IMR-90 (cell line): Measurements from ENCODE around the gene IFT25. TPM values are rescaled to one million over a fixed set of nuclear protein-coding genes. Genes with fewer than 3 reads are reported as not detected.

Experiments
- ATAC-seq: fragments of 200-7000 bp; cut with Tn5 transposase; 2 replicates; pipeline ENCODE4 v1.9.1; 2020; ENCODE audit warnings: low read depth, mild to moderate bottlenecking, moderate library complexity
- BruUV-seq: library from RNA; stranded (reverse); fragments of 400-500 nt; replicated peaks from 2 replicates; lab custom pipeline; 2021; lab: Mats Ljungman, UMichigan
- CTCF ChIA-PET: fragments of 300-600 bp; formaldehyde crosslinking; extraction: SDS; loops from one replicate; lab custom pipeline; 2021; ENCODE audit warnings: antibody characterized with exemption; lab: Yijun Ruan, JAX
- POLR2A ChIA-PET: fragments of 300-600 bp; sonication (Branson Sonifier 250); formaldehyde crosslinking; loops from one replicate; lab custom pipeline; 2022; ENCODE audit warnings: antibody characterized with exemption; ENCODE audit not compliant: unreplicated experiment; lab: Charles Lee
- DNase-seq: peaks from one replicate; pipeline ENCODE4 v3.0.0; 2013
- H2AFZ ChIP-seq: replicated peaks from 2 replicates; pipeline ENCODE3; 2013; ENCODE audit warnings: low read length, mild to moderate bottlenecking; ENCODE audit not compliant: poor library complexity
- H2AK5ac ChIP-seq: 2 replicates; pipeline ENCODE4 v1.6.1; 2013; ENCODE audit warnings: low read depth, low read length, inconsistent platforms
- H2AK9ac ChIP-seq: replicated peaks from 2 replicates; pipeline ENCODE3; 2013; ENCODE audit warnings: mild to moderate bottlenecking, low read depth, low read length, moderate library complexity; ENCODE audit not compliant: poor library complexity
- H2BK120ac ChIP-seq: 2 replicates; pipeline ENCODE4 v1.6.1; 2013; ENCODE audit warnings: low read depth, low read length, inconsistent platforms
- H2BK15ac ChIP-seq: 3 replicates; pipeline ENCODE4 v1.6.1; 2013; ENCODE audit warnings: low read depth, low read length, inconsistent platforms
- H2BK20ac ChIP-seq: 2 replicates; pipeline ENCODE4 v1.6.1; 2013; ENCODE audit warnings: low read depth, mild to moderate bottlenecking, inconsistent platforms, low read length, moderate library complexity
- H2BK5ac ChIP-seq: 2 replicates; pipeline ENCODE4 v1.6.1; 2013; ENCODE audit warnings: mild to moderate bottlenecking, low read depth, low read length, inconsistent platforms; ENCODE audit not compliant: poor library complexity, severe bottlenecking
- H3K14ac ChIP-seq: replicated peaks from 2 replicates; pipeline ENCODE4 v1.6.1; 2013; ENCODE audit warnings: low read depth, low read length, inconsistent platforms
- H3K18ac ChIP-seq: 2 replicates; pipeline ENCODE4 v1.6.1; 2013; ENCODE audit warnings: low read depth, low read length, control low read depth
- H3K23ac ChIP-seq: 2 replicates; pipeline ENCODE4 v1.6.1; 2013; ENCODE audit warnings: low read depth, low read length, inconsistent platforms
- H3K27ac ChIP-seq: 2 replicates; pipeline ENCODE4 v1.5.1; 2013; ENCODE audit warnings: mild to moderate bottlenecking, control low read depth, low read length; ENCODE audit not compliant: insufficient read depth
- H3K27me3 ChIP-seq: 2 replicates; pipeline ENCODE4 v1.6.1; 2013; ENCODE audit warnings: low read length; ENCODE audit not compliant: control insufficient read depth, insufficient read depth
- H3K36me3 ChIP-seq: 2 replicates; pipeline ENCODE4 v1.6.1; 2013; ENCODE audit warnings: low read length, mixed read lengths; ENCODE audit not compliant: control insufficient read depth, insufficient read depth
- H3K4ac ChIP-seq: 2 replicates; pipeline ENCODE4 v1.6.1; 2013; ENCODE audit warnings: low read depth, low read length, inconsistent platforms
- H3K4me1 ChIP-seq: 2 replicates; pipeline ENCODE4 v1.6.1; 2013; ENCODE audit warnings: low read length, mixed read lengths; ENCODE audit not compliant: control insufficient read depth, insufficient read depth
- H3K4me2 ChIP-seq: 2 replicates; pipeline ENCODE4 v1.6.1; 2013; ENCODE audit warnings: low read depth, mild to moderate bottlenecking, control low read depth, low read length, moderate library complexity
- H3K4me3 ChIP-seq: 2 replicates; pipeline ENCODE4 v1.5.1; 2013; ENCODE audit warnings: low read depth, mild to moderate bottlenecking, control low read depth, low read length, moderate library complexity; ENCODE audit not compliant: insufficient read depth
- H3K56ac ChIP-seq: 2 replicates; pipeline ENCODE4 v1.6.1; 2013; ENCODE audit warnings: low read length, inconsistent platforms; ENCODE audit not compliant: insufficient read depth; ENCODE audit errors: extremely low read depth
- H3K79me1 ChIP-seq, 2 experiments: 2 replicates each; pipeline ENCODE4 v1.6.1; 2013; ENCODE audit warnings: low read length in 2 of 2, inconsistent platforms in 1 of 2, low read depth in 1 of 2
- H3K9ac ChIP-seq: 2 replicates; pipeline ENCODE4 v1.6.1; 2013; ENCODE audit warnings: low read depth, low read length, control low read depth
- H3K9me1 ChIP-seq: 2 replicates; pipeline ENCODE4 v1.6.1; 2013; ENCODE audit warnings: low read length, inconsistent platforms; ENCODE audit not compliant: insufficient read depth
- H3K9me3 ChIP-seq: 2 replicates; pipeline ENCODE4 v1.6.1; 2013; ENCODE audit warnings: low read length; ENCODE audit not compliant: control insufficient read depth, insufficient read depth
- H4K20me1 ChIP-seq: 2 replicates; pipeline ENCODE4 v1.6.1; 2013; ENCODE audit warnings: low read length, inconsistent platforms; ENCODE audit not compliant: insufficient read depth
- H4K5ac ChIP-seq: 2 replicates; pipeline ENCODE4 v1.6.1; 2013; ENCODE audit warnings: mild to moderate bottlenecking, low read depth, low read length, control low read depth
- H4K8ac ChIP-seq, 2 experiments: 2 replicates each; pipeline ENCODE4 v1.6.1; 2013; ENCODE audit warnings: low read depth in 2 of 2, low read length in 2 of 2, control low read depth in 1 of 2, inconsistent platforms in 1 of 2
- H4K91ac ChIP-seq: 2 replicates; pipeline ENCODE4 v1.6.1; 2013; ENCODE audit warnings: low read depth, low read length, inconsistent platforms; ENCODE audit not compliant: insufficient read depth
- CTCF ChIP-seq: conservative IDR thresholded peaks from 2 replicates; pipeline ENCODE4 v1.5.1; 2012; ENCODE audit warnings: mild to moderate bottlenecking, low read depth, low read length, improper control_type of control experiment
- MAZ ChIP-seq: IDR thresholded peaks from 2 replicates; pipeline ENCODE4 v1.6.1; 2012; ENCODE audit warnings: low read depth, mild to moderate bottlenecking, low read length, improper control_type of control experiment, moderate library complexity, borderline replicate concordance
- WGBS, 2 experiments: methylation state at CpG; one replicate each; pipeline versions ENCODE4 v1.1.5 to v1.1.7; 2013; ENCODE audit warnings: missing lambda C conversion rate in 2 of 2; ENCODE audit not compliant: insufficient read length in 1 of 2; ENCODE audit errors: extremely low coverage in 2 of 2; 5-methylcytosine and 5-hydroxymethylcytosine counted together
- dilution Hi-C: fragments of 300-500 bp; cut with HindIII; formaldehyde crosslinking; loops from one replicate; pipeline ENCODE4 v1.14.3; 2018; ENCODE audit warnings: low sequenced_read_pairs; ENCODE audit not compliant: unreplicated experiment
- in situ Hi-C: fragments of 300-500 bp; cut with MboI; formaldehyde crosslinking; loops from 3 replicates; pipeline ENCODE4 v1.14.3; 2019; ENCODE audit warnings: low sequenced_read_pairs, inconsistent platforms, mixed read lengths
- intact Hi-C: fragments of 100-400 bp; cut with micrococcal nuclease; formaldehyde crosslinking; loops from 2 replicates; pipeline ENCODE4 v1.10.0; 2022
- polyA plus RNA-seq, 3 experiments: library from polyadenylated mRNA; depleted of rRNA; stranded (reverse); fragments of >200 nt; gene quantifications; 2 replicates each; pipeline ENCODE4 v1.2.3, GENCODE V29; 2012; ENCODE audit warnings: low replicate concordance in 1 of 3
- total RNA-seq: library from RNA; depleted of rRNA; stranded (reverse); fragments of >200 nt; gene quantifications from 2 replicates; pipeline ENCODE4 v1.2.3, GENCODE V29; 2012

Gene IFT25
- total and polyA plus RNA-seq, 2 of the 4 experiments (the other 2 are of a cell fraction), result 9.1 to 38.0 TPM

- Histone ChIP-seq H3K4me2 (no peak overlapping the region), H3K9ac (no peak overlapping the region), H3K18ac (no peak overlapping the region), H4K91ac (no peak overlapping the region), H3K23ac (no peak overlapping the region), H3K4ac (no peak overlapping the region), H2BK5ac (no peak overlapping the region), H3K9me1 (peaks cover 8% of the 10 kb centered on the region), H3K27me3 (no peaks in the 10 kb centered on the region), H4K20me1 (peaks cover 3% of the 10 kb centered on the region; the same call in 1 of the 2 replicates), H2AK5ac (no peak overlapping the region), H2BK15ac (no peak overlapping the region), H3K79me1 (peaks cover 19 to 21% of the 10 kb centered on the region in 2 experiments), H4K8ac (no peak overlapping the region), H3K56ac (no peak overlapping the region), H2BK20ac (no peak overlapping the region), H3K4me1 (peaks cover 8% of the 10 kb centered on the region), H3K4me3 (no peak overlapping the region), H2BK120ac (no peak overlapping the region), H2AFZ (no peak overlapping the region), H2AK9ac (no peak overlapping the region), H3K14ac (no peak overlapping the region), H3K9me3 (no peaks in the 10 kb centered on the region), H3K36me3 (peaks cover 42% of the 10 kb centered on the region), H4K5ac (no peak overlapping the region), H3K27ac (no peak overlapping the region)
- in situ Hi-C loops (no loop called here), dilution Hi-C loops (no loop called here), intact Hi-C loops (no loop called here)
- ChIA-PET CTCF (no interaction called here), POLR2A (no interaction called here)
- DNase-seq (peak; percentile 41), ATAC-seq (no peak)
- TF ChIP-seq CTCF (no peak), MAZ (no peak)
- WGBS, 2 experiments, result 73 to 100% methylated on average over 2 to 3 of the region's 5 CpGs
- BruUV-seq, result no TSS peak
Observed at GRCh38 chr1:53964109-53964508, 18.6 kb upstream of the IFT25 start.
